Chondrocyte (in vitro differentiated cells): Measurements from ENCODE around the gene FBLN5. TPM values are rescaled to one million over a fixed set of nuclear protein-coding genes. Genes with fewer than 3 reads are reported as not detected.
A peak's percentile ranks its signal among the peaks of the same experiment; 100 is the strongest.

ENCODE experiments used
- DNase-seq: peaks from one replicate; pipeline ENCODE4 v3.0.0; 2021; ENCODE audit warnings: mixed read lengths, low spot score
- H3K27ac Mint-ChIP-seq: one replicate; pipeline ENCODE4 v1.8.0; 2021; ENCODE audit warnings: mild to moderate bottlenecking, moderate library complexity, mixed read lengths; ENCODE audit not compliant: unreplicated experiment
- H3K27me3 Mint-ChIP-seq: 2 replicates; pipeline ENCODE4 v1.8.0; 2021; ENCODE audit warnings: low read depth, mixed read lengths
- H3K36me3 Mint-ChIP-seq: 2 replicates; pipeline ENCODE4 v1.8.0; 2021; ENCODE audit warnings: low read depth, mixed read lengths
- H3K4me1 Mint-ChIP-seq: 2 replicates; pipeline ENCODE4 v1.8.0; 2021; ENCODE audit warnings: low read depth, mild to moderate bottlenecking, mixed read lengths
- H3K4me3 Mint-ChIP-seq: one replicate; pipeline ENCODE4 v1.8.0; 2021; ENCODE audit warnings: mild to moderate bottlenecking, moderate library complexity, mixed read lengths; ENCODE audit not compliant: unreplicated experiment
- H3K9me3 Mint-ChIP-seq: 2 replicates; pipeline ENCODE4 v1.8.0; 2021; ENCODE audit warnings: low read depth, mixed read lengths
- CTCF ChIP-seq: fragments of 200-600 bp; sonication (generic); IDR thresholded peaks from 2 replicates; pipeline ENCODE4 v1.5.0; 2021; ENCODE audit warnings: antibody characterized with exemption, mild to moderate bottlenecking, moderate library complexity
- total RNA-seq: library from RNA; stranded (reverse); gene quantifications from 3 replicates; pipeline ENCODE4 v1.2.1, GENCODE V29; 2021

Gene FBLN5
- total RNA-seq, 1 donor from 2014 or later, result 1,232 TPM

GRCh38 chr14:91935586-91935985 lies 11.9 kb downstream of the FBLN5 start:
- no peak for DNase-seq
- peaks cover 74% of the 10 kb centered on the region for H3K36me3 Mint-ChIP-seq
- TF ChIP-seq CTCF, result no peak
- peaks cover 80% of the 10 kb centered on the region for H3K4me1 Mint-ChIP-seq
- no peaks in the 10 kb centered on the region for H3K9me3 Mint-ChIP-seq
- no peaks in the 10 kb centered on the region for H3K27me3 Mint-ChIP-seq
- no peak overlapping the region for H3K4me3 Mint-ChIP-seq
- H3K27ac Mint-ChIP-seq, result peak overlapping the region; percentile 38

- Mint-ChIP-seq H3K27ac (peak overlapping the region; percentile 89), H3K9me3 (no peaks in the 10 kb centered on the region), H3K4me1 (peaks cover 81% of the 10 kb centered on the region), H3K4me3 (no peak overlapping the region), H3K27me3 (no peaks in the 10 kb centered on the region), H3K36me3 (peaks cover 67% of the 10 kb centered on the region)
- no peak for DNase-seq
- TF ChIP-seq CTCF, result no peak
Observed at GRCh38 chr14:91934554-91935285, 12.8 kb downstream of the FBLN5 start.

- H3K9me3 Mint-ChIP-seq, result no peaks in the 10 kb centered on the region
- no peak overlapping the region for H3K4me3 Mint-ChIP-seq
- TF ChIP-seq CTCF, result no peak
- peaks cover 90% of the 10 kb centered on the region for H3K4me1 Mint-ChIP-seq
- H3K27ac Mint-ChIP-seq, result peak overlapping the region; percentile 86
- H3K27me3 Mint-ChIP-seq, result no peaks in the 10 kb centered on the region
- peaks cover 56% of the 10 kb centered on the region for H3K36me3 Mint-ChIP-seq
- DNase-seq, result no peak
Observed at GRCh38 chr14:91931478-91932088, 15.9 kb downstream of the FBLN5 start.

GRCh38 chr14:91929700-91930099 lies 17.8 kb downstream of the FBLN5 start:
- Mint-ChIP-seq H3K27ac (peak overlapping the region; percentile 86), H3K4me3 (peak overlapping the region; percentile 3), H3K36me3 (peaks cover 39% of the 10 kb centered on the region), H3K27me3 (no peaks in the 10 kb centered on the region), H3K9me3 (no peaks in the 10 kb centered on the region), H3K4me1 (peaks cover 92% of the 10 kb centered on the region)
- no peak for DNase-seq
- TF ChIP-seq CTCF, result no peak

GRCh38 chr14:91927800-91928199 lies 19.7 kb downstream of the FBLN5 start:
- Mint-ChIP-seq H3K4me1 (peaks cover 100% of the 10 kb centered on the region), H3K9me3 (no peaks in the 10 kb centered on the region), H3K36me3 (peaks cover 40% of the 10 kb centered on the region), H3K27me3 (no peaks in the 10 kb centered on the region), H3K27ac (peak overlapping the region; percentile 86), H3K4me3 (peak overlapping the region; percentile 27)
- no peak for DNase-seq
- TF ChIP-seq CTCF, result no peak
